HepG2 (cell line): Measurements from ENCODE around the gene EFCAB14. TPM values are rescaled to one million over a fixed set of nuclear protein-coding genes. Genes with fewer than 3 reads are reported as not detected.
A peak's percentile ranks its signal among the peaks of the same experiment; 100 is the strongest.

Source experiments
- HES4 ChIP-seq: sonication (generic); formaldehyde crosslinking; IDR thresholded peaks from 2 replicates; pipeline ENCODE4 v1.9.0; 2021; ENCODE audit warnings: mild to moderate bottlenecking, missing genetic modification reagents, borderline replicate concordance
- JUNB ChIP-seq: sonication (generic); formaldehyde crosslinking; IDR thresholded peaks from 2 replicates; pipeline ENCODE4 v1.8.0; 2022; ENCODE audit warnings: missing genetic modification reagents, mild to moderate bottlenecking, borderline replicate concordance
- MAF1 ChIP-seq: sonication (generic); formaldehyde crosslinking; IDR thresholded peaks from 2 replicates; pipeline ENCODE4 v1.5.0; 2020; ENCODE audit warnings: missing genetic modification reagents, borderline replicate concordance
- MATR3 ChIP-seq: sonication (generic); formaldehyde crosslinking; IDR thresholded peaks from 2 replicates; pipeline ENCODE4 v1.4.0; 2020; ENCODE audit warnings: missing genetic modification reagents
- MXD3 ChIP-seq: IDR thresholded peaks from 2 replicates; pipeline ENCODE4 v1.6.1; 2016; ENCODE audit warnings: mild to moderate bottlenecking, missing biosample characterization, missing genetic modification reagents
- REST ChIP-seq, 2 experiments: IDR thresholded peaks; 2 replicates each; pipeline ENCODE4 v1.6.1; 2011 to 2012; ENCODE audit warnings: low read length in 2 of 2, borderline replicate concordance in 1 of 2, low read depth in 1 of 2, mild to moderate bottlenecking in 1 of 2, moderate library complexity in 1 of 2
- SALL1 ChIP-seq: sonication (generic); formaldehyde crosslinking; IDR thresholded peaks from 2 replicates; pipeline ENCODE4 v1.8.0; 2022; ENCODE audit warnings: mild to moderate bottlenecking, missing genetic modification reagents
- TCF7L2 ChIP-seq: IDR thresholded peaks from 2 replicates; pipeline ENCODE4 v1.6.1; 2011; ENCODE audit warnings: mild to moderate bottlenecking, low read depth, low read length, moderate library complexity
- ZMYM2 ChIP-seq: sonication (generic); formaldehyde crosslinking; IDR thresholded peaks from 2 replicates; pipeline ENCODE4 v1.8.0; 2022; ENCODE audit warnings: mild to moderate bottlenecking, missing genetic modification reagents
- ZNF20 ChIP-seq: sonication (generic); formaldehyde crosslinking; IDR thresholded peaks from 2 replicates; pipeline ENCODE4 v1.4.0; 2020; ENCODE audit warnings: mild to moderate bottlenecking, moderate library complexity, missing genetic modification reagents
- ZNF451 ChIP-seq: sonication (generic); formaldehyde crosslinking; IDR thresholded peaks from 2 replicates; pipeline ENCODE4 v1.5.0; 2020; ENCODE audit warnings: mild to moderate bottlenecking, missing genetic modification reagents
- ZNF577 ChIP-seq: sonication (generic); formaldehyde crosslinking; IDR thresholded peaks from 2 replicates; pipeline ENCODE4 v1.4.0; 2020; ENCODE audit warnings: mild to moderate bottlenecking, low read depth, missing genetic modification reagents, borderline replicate concordance
- ZSCAN30 ChIP-seq: sonication (generic); formaldehyde crosslinking; IDR thresholded peaks from 2 replicates; pipeline ENCODE4 v1.5.0; 2020; ENCODE audit warnings: mild to moderate bottlenecking, missing genetic modification reagents
- ZSCAN9 ChIP-seq: IDR thresholded peaks from 2 replicates; pipeline ENCODE4 v1.6.1; 2016; ENCODE audit warnings: borderline replicate concordance
- polyA plus RNA-seq, 8 experiments: library from polyadenylated mRNA; depleted of rRNA in 3 of 8; stranded (reverse) in 7 of 8; unstranded in 1 of 8; fragments of >200 nt; fragmentation: Illumina TruSeq in 4 of 8; extraction: Trizol in 4 of 8; gene quantifications; 2 replicates each; pipeline versions ENCODE4 v1.2.1 to v1.2.3, GENCODE V29; 2011 to 2016; ENCODE audit warnings: low read depth in 4 of 8, missing spikeins in 1 of 8, mixed read lengths in 1 of 8; ENCODE audit not compliant: insufficient read depth in 1 of 8
- total RNA-seq, 5 experiments: library from RNA; depleted of rRNA; stranded (reverse); fragments of >200 nt; fragmentation: Illumina TruSeq; extraction: Trizol; gene quantifications; 2 replicates each; pipeline ENCODE4 v1.2.3, GENCODE V29; 2016; ENCODE audit warnings: low read depth in 1 of 5
- TF ChIP-seq, protein P1 (sequence below): sonication (generic); formaldehyde crosslinking; IDR thresholded peaks from 2 replicates; pipeline ENCODE4 v1.5.1; 2020; ENCODE audit warnings: mild to moderate bottlenecking, missing genetic modification reagents
- TF ChIP-seq, protein P2 (sequence below): sonication (generic); formaldehyde crosslinking; IDR thresholded peaks from 2 replicates; pipeline ENCODE4 v1.5.1; 2020; ENCODE audit warnings: missing genetic modification reagents, mild to moderate bottlenecking, borderline replicate concordance

Gene EFCAB14
- total and polyA plus RNA-seq, 2 of the 13 experiments (the other 11 are each of a cell fraction or from before 2014, with no cell fraction given) = 13.4 to 17.9 TPM

GRCh38 chr1:46667782-46668760 lies 50.8 kb downstream of the EFCAB14 start, which contains the start of gene ATPAF1 (continued):
- TF ChIP-seq, protein P1, sequence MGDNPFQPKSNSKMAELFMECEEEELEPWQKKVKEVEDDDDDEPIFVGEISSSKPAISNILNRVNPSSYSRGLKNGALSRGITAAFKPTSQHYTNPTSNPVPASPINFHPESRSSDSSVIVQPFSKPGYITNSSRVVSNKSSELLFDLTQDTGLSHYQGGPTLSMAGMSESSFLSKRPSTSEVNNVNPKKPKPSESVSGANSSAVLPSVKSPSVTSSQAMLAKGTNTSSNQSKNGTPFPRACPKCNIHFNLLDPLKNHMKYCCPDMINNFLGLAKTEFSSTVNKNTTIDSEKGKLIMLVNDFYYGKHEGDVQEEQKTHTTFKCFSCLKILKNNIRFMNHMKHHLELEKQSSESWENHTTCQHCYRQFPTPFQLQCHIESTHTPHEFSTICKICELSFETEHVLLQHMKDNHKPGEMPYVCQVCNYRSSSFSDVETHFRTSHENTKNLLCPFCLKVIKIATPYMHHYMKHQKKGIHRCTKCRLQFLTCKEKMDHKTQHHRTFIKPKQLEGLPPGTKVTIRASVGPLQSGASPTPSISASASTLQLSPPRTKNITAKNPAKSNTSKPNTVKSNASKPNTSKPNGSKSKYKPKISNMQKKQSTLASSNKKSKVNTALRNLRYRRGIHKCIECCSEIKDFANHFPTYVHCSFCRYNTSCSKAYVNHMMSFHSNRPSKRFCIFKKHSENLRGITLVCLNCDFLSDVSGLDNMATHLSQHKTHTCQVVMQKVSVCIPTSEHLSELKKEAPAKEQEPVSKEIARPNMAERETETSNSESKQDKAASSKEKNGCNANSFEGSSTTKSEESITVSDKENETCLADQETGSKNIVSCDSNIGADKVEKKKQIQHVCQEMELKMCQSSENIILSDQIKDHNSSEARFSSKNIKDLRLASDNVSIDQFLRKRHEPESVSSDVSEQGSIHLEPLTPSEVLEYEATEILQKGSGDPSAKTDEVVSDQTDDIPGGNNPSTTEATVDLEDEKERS (CRISPR knock-in tag) = no peak
- peak; percentile 40; the same call in 1 of the 2 replicates for TF ChIP-seq SALL1 (CRISPR knock-in tag)
- no peak for TF ChIP-seq TCF7L2
- no peak for TF ChIP-seq ZSCAN30 (CRISPR knock-in tag)
- TF ChIP-seq MATR3 (CRISPR knock-in tag) = no peak
- TF ChIP-seq ZNF577 (CRISPR knock-in tag) = no peak
- no peak for TF ChIP-seq MAF1 (CRISPR knock-in tag)
- TF ChIP-seq ZNF451 = no peak
- TF ChIP-seq HES4 (CRISPR knock-in tag) = peak; percentile 54; the same call in 1 of the 2 replicates
- no peak for TF ChIP-seq JUNB (CRISPR knock-in tag)
- TF ChIP-seq ZSCAN9 (CRISPR knock-in tag) = no peak
- no peak for TF ChIP-seq ZNF20 (CRISPR knock-in tag)
- no peak for TF ChIP-seq ZMYM2 (CRISPR knock-in tag)
- TF ChIP-seq, protein P2, sequence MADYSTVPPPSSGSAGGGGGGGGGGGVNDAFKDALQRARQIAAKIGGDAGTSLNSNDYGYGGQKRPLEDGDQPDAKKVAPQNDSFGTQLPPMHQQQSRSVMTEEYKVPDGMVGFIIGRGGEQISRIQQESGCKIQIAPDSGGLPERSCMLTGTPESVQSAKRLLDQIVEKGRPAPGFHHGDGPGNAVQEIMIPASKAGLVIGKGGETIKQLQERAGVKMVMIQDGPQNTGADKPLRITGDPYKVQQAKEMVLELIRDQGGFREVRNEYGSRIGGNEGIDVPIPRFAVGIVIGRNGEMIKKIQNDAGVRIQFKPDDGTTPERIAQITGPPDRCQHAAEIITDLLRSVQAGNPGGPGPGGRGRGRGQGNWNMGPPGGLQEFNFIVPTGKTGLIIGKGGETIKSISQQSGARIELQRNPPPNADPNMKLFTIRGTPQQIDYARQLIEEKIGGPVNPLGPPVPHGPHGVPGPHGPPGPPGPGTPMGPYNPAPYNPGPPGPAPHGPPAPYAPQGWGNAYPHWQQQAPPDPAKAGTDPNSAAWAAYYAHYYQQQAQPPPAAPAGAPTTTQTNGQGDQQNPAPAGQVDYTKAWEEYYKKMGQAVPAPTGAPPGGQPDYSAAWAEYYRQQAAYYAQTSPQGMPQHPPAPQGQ (CRISPR knock-in tag) = peak; percentile 77; the same call in 1 of the 2 replicates
- TF ChIP-seq REST (IDR thresholded peaks at IDR 0.05; ENCODE audit: borderline replicate concordance in 1 of 2, low read depth in 1 of 2, low read length in 2 of 2) = no peak
- peak; percentile 43; the same call in 1 of the 2 replicates for TF ChIP-seq MXD3 (CRISPR knock-in tag)
